H1 (cell line): ENCODE data around the gene ATAD5. TPM values are rescaled to one million over a fixed set of nuclear protein-coding genes. Genes with fewer than 3 reads are reported as not detected.

ENCODE experiments used
- CTCF ChIA-PET: fragments of 300-600 bp; sonication (Branson Sonifier 250); formaldehyde crosslinking; loops from one replicate; lab custom pipeline; 2021; ENCODE audit not compliant: partially characterized antibody; lab: Charles Lee
- POLR2A ChIA-PET: fragments of 300-600 bp; sonication (Branson Sonifier 250); formaldehyde crosslinking; loops from one replicate; lab custom pipeline; 2021; ENCODE audit warnings: inconsistent platforms; ENCODE audit not compliant: partially characterized antibody; lab: Charles Lee
- DNase-seq, 2 experiments: peaks; one replicate each; pipeline versions ENCODE4 v3.0.0 to v3.0.0-alpha.2; 2010 to 2022; ENCODE audit warnings: low spot score in 2 of 2, low read depth in 1 of 2, mixed read lengths in 1 of 2
- FAIRE-seq: peaks from 2 replicates; lab custom pipeline; 2011; peaks lifted over from hg19 to GRCh38; lab: Jason Lieb, UNC
- H2AFZ ChIP-seq: 2 replicates; pipeline ENCODE4 v1.8.1; 2012; ENCODE audit warnings: low read length, inconsistent platforms
- H2AK5ac ChIP-seq: 2 replicates; pipeline ENCODE4 v1.6.1; 2013; ENCODE audit warnings: low read depth, low read length
- H2BK120ac ChIP-seq: replicated peaks from 2 replicates; pipeline ENCODE3; 2013; ENCODE audit warnings: low read depth, low read length, inconsistent platforms
- H2BK12ac ChIP-seq: 2 replicates; pipeline ENCODE4 v1.6.1; 2013; ENCODE audit warnings: low read depth, low read length
- H2BK15ac ChIP-seq: 2 replicates; pipeline ENCODE4 v1.6.1; 2013; ENCODE audit warnings: low read length
- H2BK20ac ChIP-seq: 2 replicates; pipeline ENCODE4 v1.6.1; 2013; ENCODE audit warnings: low read length
- H2BK5ac ChIP-seq: 2 replicates; pipeline ENCODE4 v1.6.1; 2013; ENCODE audit warnings: low read depth, low read length
- H3K14ac ChIP-seq: 2 replicates; pipeline ENCODE4 v1.6.1; 2013; ENCODE audit warnings: inconsistent platforms; ENCODE audit not compliant: insufficient read length
- H3K18ac ChIP-seq: 2 replicates; pipeline ENCODE4 v1.6.1; 2013; ENCODE audit warnings: low read length; ENCODE audit errors: extremely low read depth
- H3K23ac ChIP-seq: 2 replicates; pipeline ENCODE4 v1.6.1; 2013; ENCODE audit warnings: inconsistent platforms; ENCODE audit not compliant: insufficient read length
- H3K23me2 ChIP-seq: 2 replicates; pipeline ENCODE4 v1.6.1; 2013; ENCODE audit warnings: low read depth, low read length
- H3K27ac ChIP-seq: 2 replicates; pipeline ENCODE4 v1.6.1; 2011; ENCODE audit warnings: low read depth, low read length, inconsistent platforms
- H3K27me3 ChIP-seq, 4 experiments: replicated peaks in 1 of 4; 1 replicate in 1 of 4; 2 replicates in 3 of 4; pipeline versions ENCODE4 v1.6.1 to v1.8.1; 2011 to 2013; ENCODE audit warnings: low read length in 3 of 4, mild to moderate bottlenecking in 3 of 4, inconsistent platforms in 2 of 4, mixed read lengths in 2 of 4, moderate library complexity in 1 of 4; ENCODE audit not compliant: control insufficient read depth in 3 of 4, insufficient read depth in 3 of 4; ENCODE audit errors: extremely low read depth in 1 of 4
- H3K36me3 ChIP-seq, 4 experiments: 2 replicates each; pipeline versions ENCODE4 v1.6.1 to v1.8.1; 2011 to 2013; ENCODE audit warnings: mild to moderate bottlenecking in 4 of 4, low read length in 3 of 4, moderate library complexity in 2 of 4, control low read depth in 1 of 4, inconsistent platforms in 1 of 4; ENCODE audit not compliant: insufficient read depth in 4 of 4, control insufficient read depth in 2 of 4
- H3K4ac ChIP-seq: replicated peaks from 2 replicates; pipeline ENCODE3; 2013; ENCODE audit warnings: low read length, low read depth, mixed read lengths, inconsistent platforms; ENCODE audit not compliant: insufficient read length
- H3K4me1 ChIP-seq, 4 experiments: replicated peaks in 1 of 4; 1 replicate in 1 of 4; 2 replicates in 3 of 4; pipeline versions ENCODE4 v1.6.1 to v1.8.1; 2011 to 2013; ENCODE audit warnings: low read length in 3 of 4, inconsistent platforms in 2 of 4, mixed read lengths in 1 of 4; ENCODE audit not compliant: insufficient read depth in 4 of 4, control insufficient read depth in 3 of 4
- H3K4me2 ChIP-seq, 2 experiments: 2 replicates each; pipeline versions ENCODE4 v1.6.1 to v1.8.1; 2011 to 2013; ENCODE audit warnings: low read depth in 2 of 2, low read length in 2 of 2, control low read depth in 1 of 2, inconsistent platforms in 1 of 2, mild to moderate bottlenecking in 1 of 2; ENCODE audit not compliant: insufficient read depth in 1 of 2
- H3K4me3 ChIP-seq, 4 experiments: fragments of 200-600, 300-600 bp in 1 of 4; sonication (generic), shearing (Covaris generic), sonication (Bioruptor Twin) in 1 of 4; 2 replicates each; pipeline versions ENCODE4 v1.5.1 to v1.8.1; 2011 to 2016; ENCODE audit warnings: low read length in 4 of 4, low read depth in 3 of 4, control low read depth in 2 of 4, inconsistent platforms in 2 of 4, mild to moderate bottlenecking in 2 of 4, mixed read lengths in 1 of 4, moderate library complexity in 1 of 4; ENCODE audit not compliant: insufficient read depth in 2 of 4; ENCODE audit errors: extremely low read depth in 1 of 4
- H3K56ac ChIP-seq: replicated peaks from 2 replicates; pipeline ENCODE3; 2013; ENCODE audit warnings: low read depth, mild to moderate bottlenecking, mixed read lengths, low read length, inconsistent platforms; ENCODE audit not compliant: insufficient read length
- H3K79me1 ChIP-seq: 2 replicates; pipeline ENCODE4 v1.6.1; 2013; ENCODE audit warnings: low read depth, low read length, control low read depth
- H3K79me2 ChIP-seq, 2 experiments: 2 replicates each; pipeline versions ENCODE4 v1.6.1 to v1.8.1; 2012 to 2013; ENCODE audit warnings: low read length in 2 of 2, mild to moderate bottlenecking in 2 of 2, inconsistent platforms in 1 of 2; ENCODE audit not compliant: insufficient read depth in 2 of 2, control insufficient read depth in 1 of 2
- H3K9ac ChIP-seq, 4 experiments: replicated peaks in 1 of 4; 1 replicate in 1 of 4; 2 replicates in 3 of 4; pipeline versions ENCODE4 v1.6.1 to v1.8.1; 2011 to 2013; ENCODE audit warnings: low read depth in 3 of 4, low read length in 3 of 4, control low read depth in 2 of 4, mild to moderate bottlenecking in 2 of 4, moderate library complexity in 2 of 4, inconsistent platforms in 1 of 4; ENCODE audit errors: extremely low read depth in 1 of 4
- H3K9me3 ChIP-seq, 2 experiments: 2 replicates each; pipeline versions ENCODE4 v1.6.1 to v1.8.1; 2012 to 2013; ENCODE audit warnings: mild to moderate bottlenecking in 2 of 2, moderate library complexity in 2 of 2, control low read depth in 1 of 2, inconsistent platforms in 1 of 2, low read depth in 1 of 2, low read length in 1 of 2, mixed read lengths in 1 of 2; ENCODE audit not compliant: insufficient read depth in 2 of 2
- H4K20me1 ChIP-seq, 2 experiments: replicated peaks in 1 of 2; 2 replicates each; pipeline versions ENCODE3 to v1.8.1; 2011 to 2013; ENCODE audit warnings: inconsistent platforms in 2 of 2, low read length in 2 of 2, mild to moderate bottlenecking in 1 of 2; ENCODE audit not compliant: insufficient read depth in 2 of 2, control insufficient read depth in 1 of 2
- H4K5ac ChIP-seq: 2 replicates; pipeline ENCODE4 v1.6.1; 2013; ENCODE audit warnings: low read length, low read depth, mixed read lengths, inconsistent platforms; ENCODE audit not compliant: insufficient read length
- H4K8ac ChIP-seq: 2 replicates; pipeline ENCODE4 v1.8.0; 2013; ENCODE audit warnings: mild to moderate bottlenecking, moderate library complexity, low read length, inconsistent platforms; ENCODE audit not compliant: insufficient read depth; ENCODE audit errors: extremely low read depth
- H4K91ac ChIP-seq: replicated peaks from 2 replicates; pipeline ENCODE3; 2013; ENCODE audit warnings: low read length, mixed read lengths, inconsistent platforms; ENCODE audit not compliant: insufficient read length
- BCL11A ChIP-seq, 2 experiments: IDR thresholded peaks; one replicate each; pipeline ENCODE4 v1.6.1; 2011; ENCODE audit warnings: low read depth in 2 of 2, low read length in 2 of 2, mild to moderate bottlenecking in 2 of 2
- EP300 ChIP-seq, 2 experiments: IDR thresholded peaks; 1 replicate in 1 of 2; 2 replicates in 1 of 2; pipeline ENCODE4 v1.6.1; 2011 to 2012; ENCODE audit warnings: low read depth in 2 of 2, low read length in 2 of 2, mild to moderate bottlenecking in 2 of 2, borderline replicate concordance in 1 of 2, inconsistent platforms in 1 of 2, moderate library complexity in 1 of 2
- NRF1 ChIP-seq: IDR thresholded peaks from 2 replicates; pipeline ENCODE4 v1.6.1; 2011; ENCODE audit warnings: mild to moderate bottlenecking, low read depth, low read length, improper control_type of control experiment
- TAF1 ChIP-seq: IDR thresholded peaks from 2 replicates; pipeline ENCODE4 v1.6.1; 2011; ENCODE audit warnings: mild to moderate bottlenecking, low read depth, low read length
- TEAD4 ChIP-seq: IDR thresholded peaks from 2 replicates; pipeline ENCODE4 v1.6.1; 2012; ENCODE audit warnings: low read depth, low read length, inconsistent platforms, mixed read lengths
- WGBS, 2 experiments: shearing (Covaris generic) in 1 of 2; methylation state at CpG; one replicate each; pipeline versions ENCODE4 v1.1.6 to v1.1.7; 2013 to 2015; ENCODE audit warnings: low lambda C conversion rate in 2 of 2, mixed read lengths in 2 of 2, inconsistent platforms in 1 of 2, low coverage in 1 of 2, missing lambda C conversion rate in 1 of 2; ENCODE audit not compliant: insufficient replicate concordance in 2 of 2, insufficient coverage in 1 of 2, insufficient read length in 1 of 2; ENCODE audit errors: extremely low coverage in 1 of 2, missing lambda C conversion rate in 1 of 2; 5-methylcytosine and 5-hydroxymethylcytosine counted together
- polyA plus RNA-seq, 7 experiments: library from polyadenylated mRNA; depleted of rRNA in 3 of 7; stranded (reverse) in 5 of 7; unstranded in 2 of 7; fragments of >200 nt in 5 of 7; fragments of 200-250 nt in 2 of 7; gene quantifications; 1 replicate in 5 of 7; 2 replicates in 1 of 7; 4 replicates in 1 of 7; pipeline versions ENCODE4 v1.2.1 to v1.2.3, GENCODE V29; 2011 to 2013; ENCODE audit warnings: missing spikeins in 2 of 7, mixed read lengths in 2 of 7
- total RNA-seq: library from RNA; stranded (reverse); fragmentation: NEBNext Ultra II Directional; extraction: Animal tissue kit (Norgen Biotek cat#: 25700); gene quantifications from 2 replicates; pipeline ENCODE4 v1.2.1, GENCODE V29; 2021
- TF ChIP-seq, protein P1 (sequence below): IDR thresholded peaks from 2 replicates; pipeline ENCODE4 v1.6.1; 2011; ENCODE audit warnings: low read length, improper control_type of control experiment

ATAD5 gene
- total and polyA plus RNA-seq, 2 of the 8 experiments (the other 6 are each of a cell fraction or from before 2014, with no cell fraction given), result 3.5 to 30.0 TPM

- no peak overlapping the region for H4K8ac ChIP-seq
- no peak overlapping the region for H3K4me2 ChIP-seq
- H4K20me1 ChIP-seq, result peaks cover 0 to 3% of the 10 kb centered on the region in 2 experiments
- H3K4me3 ChIP-seq, result no peak overlapping the region
- H2BK120ac ChIP-seq, result no peak overlapping the region
- no peak overlapping the region for H3K56ac ChIP-seq
- no peaks in the 10 kb centered on the region for H3K23me2 ChIP-seq
- H3K9me3 ChIP-seq, result no peaks in the 10 kb centered on the region
- DNase-seq (no peak), FAIRE-seq (no peak)
- no peak overlapping the region for H3K14ac ChIP-seq
- H2AK5ac ChIP-seq, result no peak overlapping the region
- no peak overlapping the region for H3K4ac ChIP-seq
- no peak overlapping the region for H3K23ac ChIP-seq
- H3K79me2 ChIP-seq, result peaks cover 0 to 53% of the 10 kb centered on the region in 2 experiments; a peak in 2 of 4 replicates
- CTCF ChIA-PET, result interaction anchor here (0.6 to 1.6 kb wide), 3 partner anchors 11 to 70 kb away, joined by 3 to 5 read pairs (median 3); partner anchors contain the start of gene CRLF3
- H2BK12ac ChIP-seq, result no peak overlapping the region
- H3K27me3 ChIP-seq, result no peaks in the 10 kb centered on the region
- no peak overlapping the region for H4K5ac ChIP-seq
- H2AFZ ChIP-seq, result no peak overlapping the region
- WGBS, 2 experiments, result 95% methylated on average over 6 of the region's 6 CpGs; no CpG with 5 or more reads in 1 of the 2 experiments
- H3K9ac ChIP-seq, result no peak overlapping the region
- no peak overlapping the region for H2BK5ac ChIP-seq
- H3K27ac ChIP-seq, result no peak overlapping the region
- no peak overlapping the region for H3K18ac ChIP-seq
- H4K91ac ChIP-seq, result no peak overlapping the region
- POLR2A ChIA-PET, result interaction anchor here (0.9 kb wide), 1 partner anchor 14 kb away, joined by 3 read pairs; no protein-coding TSS in a partner anchor
- no peaks in the 10 kb centered on the region; the same call in 1 of the 2 replicates for H3K79me1 ChIP-seq
- H2BK15ac ChIP-seq, result no peak overlapping the region
- H3K36me3 ChIP-seq, result peaks cover 0 to 8% (median 0%) of the 10 kb centered on the region in 4 experiments; a peak in 3 of 8 replicates
- no peak overlapping the region for H2BK20ac ChIP-seq
- peaks cover 0 to 2% (median under 1%) of the 10 kb centered on the region in 4 experiments; a peak in 1 of 7 replicates for H3K4me1 ChIP-seq
- TF ChIP-seq BCL11A (IDR thresholded peaks at IDR 0.05; ENCODE audit: low read depth in 2 of 2, low read length in 2 of 2), result no peak
- TF ChIP-seq, protein P1, sequence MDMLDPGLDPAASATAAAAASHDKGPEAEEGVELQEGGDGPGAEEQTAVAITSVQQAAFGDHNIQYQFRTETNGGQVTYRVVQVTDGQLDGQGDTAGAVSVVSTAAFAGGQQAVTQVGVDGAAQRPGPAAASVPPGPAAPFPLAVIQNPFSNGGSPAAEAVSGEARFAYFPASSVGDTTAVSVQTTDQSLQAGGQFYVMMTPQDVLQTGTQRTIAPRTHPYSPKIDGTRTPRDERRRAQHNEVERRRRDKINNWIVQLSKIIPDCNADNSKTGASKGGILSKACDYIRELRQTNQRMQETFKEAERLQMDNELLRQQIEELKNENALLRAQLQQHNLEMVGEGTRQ, result no peak
- no peak for TF ChIP-seq TEAD4
- TF ChIP-seq EP300 (IDR thresholded peaks at IDR 0.05; ENCODE audit: borderline replicate concordance in 1 of 2, low read depth in 2 of 2, low read length in 2 of 2), result no peak
- TF ChIP-seq NRF1, result no peak
- no peak for TF ChIP-seq TAF1
Measured at GRCh38 chr17:30809867-30810266, 21.9 kb upstream of the ATAD5 start.
